CD4-positive, alpha-beta T cell (primary cell): ENCODE measurements around the gene SRSF6. TPM values are rescaled to one million over a fixed set of nuclear protein-coding genes. Genes with fewer than 3 reads are reported as not detected.
A peak's percentile ranks its signal among the peaks of the same experiment; 100 is the strongest.

Experiments used
- ATAC-seq: fragments of 200-7000 bp; cut with Tn5 transposase; one replicate; pipeline ENCODE4 v1.10.0; 2022; ENCODE audit warnings: mild to moderate bottlenecking; ENCODE audit not compliant: poor library complexity
- CTCF ChIA-PET: fragments of 350-600 bp; sonication (Branson Sonifier 250); formaldehyde crosslinking; loops from one replicate; lab custom pipeline; 2021; ENCODE audit warnings: antibody characterized with exemption, inconsistent platforms; lab: Charles Lee
- POLR2A ChIA-PET: fragments of 350-600 bp; sonication (Branson Sonifier 250); formaldehyde crosslinking; loops from one replicate; lab custom pipeline; 2021; ENCODE audit warnings: antibody characterized with exemption, inconsistent platforms; lab: Charles Lee
- DNase-seq, 14 experiments: peaks; one replicate each; pipeline ENCODE4 v3.0.0-alpha.2; 2013 to 2020; ENCODE audit warnings: mixed read lengths in 2 of 14
- H3K27ac ChIP-seq, 2 donors: one replicate each; pipeline versions ENCODE4 v1.5.1 to v1.7.0; 2013; ENCODE audit warnings: low read length in 2 of 2, low read depth in 1 of 2, mild to moderate bottlenecking in 1 of 2
- H3K27me3 ChIP-seq, 2 experiments: 1 replicate in 1 of 2; 2 replicates in 1 of 2; pipeline versions ENCODE4 v1.6.1 to v1.7.0; 2013; ENCODE audit warnings: low read length in 2 of 2, control low read depth in 1 of 2, mild to moderate bottlenecking in 1 of 2, moderate library complexity in 1 of 2; ENCODE audit not compliant: insufficient read depth in 2 of 2, control insufficient read depth in 1 of 2
- H3K36me3 ChIP-seq: one replicate; pipeline ENCODE4 v1.6.1; 2013; ENCODE audit warnings: low read length, control low read depth; ENCODE audit not compliant: insufficient read depth
- H3K4me1 ChIP-seq: one replicate; pipeline ENCODE4 v1.6.1; 2013; ENCODE audit warnings: low read length, control low read depth; ENCODE audit not compliant: insufficient read depth
- H3K4me3 ChIP-seq: one replicate; pipeline ENCODE4 v1.5.1; 2013; ENCODE audit warnings: mild to moderate bottlenecking, low read length, moderate library complexity
- H3K9me3 ChIP-seq, 2 experiments: 1 replicate in 1 of 2; 2 replicates in 1 of 2; pipeline versions ENCODE4 v1.6.1 to v1.7.0; 2013; ENCODE audit warnings: low read length in 2 of 2, mild to moderate bottlenecking in 2 of 2, control low read depth in 1 of 2, moderate library complexity in 1 of 2; ENCODE audit not compliant: control insufficient read depth in 1 of 2, insufficient read depth in 1 of 2
- H3K27ac Mint-ChIP-seq: one replicate; pipeline ENCODE4 v1.8.0; 2020; ENCODE audit warnings: mixed read lengths
- H3K27me3 Mint-ChIP-seq: one replicate; pipeline ENCODE4 v1.8.0; 2021; ENCODE audit warnings: mixed read lengths
- H3K36me3 Mint-ChIP-seq: one replicate; pipeline ENCODE4 v1.8.0; 2021; ENCODE audit warnings: low read depth, mixed read lengths
- H3K4me1 Mint-ChIP-seq: one replicate; pipeline ENCODE4 v1.8.0; 2021; ENCODE audit warnings: low read depth, mixed read lengths
- H3K4me3 Mint-ChIP-seq: one replicate; pipeline ENCODE4 v1.8.0; 2020; ENCODE audit warnings: mild to moderate bottlenecking, mixed read lengths
- H3K9me3 Mint-ChIP-seq: one replicate; pipeline ENCODE4 v1.8.0; 2020; ENCODE audit warnings: mixed read lengths
- CTCF ChIP-seq: fragments of 200-600 bp; IDR thresholded peaks from one replicate; pipeline ENCODE4 v1.8.0; 2022; ENCODE audit warnings: antibody characterized with exemption, mild to moderate bottlenecking
- intact Hi-C, 2 experiments: fragments of 100-400 bp; cut with DNase I in 1 of 2; cut with micrococcal nuclease in 1 of 2; formaldehyde crosslinking; loops; one replicate each; pipeline versions ENCODE4 v1.15.1 to v1.9.0; 2023 to 2025; cut with DNase I, micrococcal nuclease
- total RNA-seq, 174 experiments: library from RNA in 2 of 174; stranded (reverse) in 2 of 174; gene quantifications; one replicate each; pipeline ENCODE4 v1.2.3 and lab custom pipeline; 2021 to 2026

The SRSF6 gene
- total RNA-seq, 2 experiments from 2014 or later: 312 to 313 TPM

- no peak for TF ChIP-seq CTCF
- Histone ChIP-seq H3K9me3 (peaks cover 0 to 5% of the 10 kb centered on the region in 2 experiments), H3K27me3 (peaks cover 15 to 20% of the 10 kb centered on the region in 2 experiments), H3K36me3 (no peaks in the 10 kb centered on the region), H3K4me3 (no peak overlapping the region), H3K4me1 (peaks cover 31% of the 10 kb centered on the region), H3K27ac (no peak overlapping the region)
- Mint-ChIP-seq H3K36me3 (peaks cover 6% of the 10 kb centered on the region), H3K27ac (no peak overlapping the region), H3K4me1 (peaks cover 33% of the 10 kb centered on the region), H3K27me3 (peaks cover 18% of the 10 kb centered on the region), H3K4me3 (peak overlapping the region; percentile 6), H3K9me3 (no peaks in the 10 kb centered on the region)
- ATAC-seq (no peak), DNase-seq (no peak)
- intact Hi-C loops: loop anchor here (2.0 to 5.0 kb wide), 2 partner anchors 55 kb away; partner anchors contain the start of gene SRSF6 (in 2 of the 2)
- ChIA-PET CTCF (no interaction called here), POLR2A (no interaction called here)
Measured at GRCh38 chr20:43511879-43512278, 54.2 kb downstream of the SRSF6 start.

- peak overlapping the region; percentile 80 for H3K27ac Mint-ChIP-seq
- ATAC-seq (no peak), DNase-seq (peak in 1 of 14 experiments; percentile 23)
- H3K36me3 Mint-ChIP-seq: peaks cover 6% of the 10 kb centered on the region
- H3K4me3 Mint-ChIP-seq: peak overlapping the region; percentile 91
- Histone ChIP-seq H3K9me3 (peaks cover 0 to 5% of the 10 kb centered on the region in 2 experiments), H3K4me1 (peaks cover 20% of the 10 kb centered on the region), H3K4me3 (peak overlapping the region; percentile 65), H3K27me3 (peaks cover 4 to 11% of the 10 kb centered on the region in 2 experiments), H3K27ac (no peak overlapping the region), H3K36me3 (no peaks in the 10 kb centered on the region)
- CTCF ChIA-PET: no interaction called here
- H3K4me1 Mint-ChIP-seq: peaks cover 32% of the 10 kb centered on the region
- no peaks in the 10 kb centered on the region for H3K9me3 Mint-ChIP-seq
- H3K27me3 Mint-ChIP-seq: peaks cover 12% of the 10 kb centered on the region
- intact Hi-C loops: loop anchor here (2.0 to 5.0 kb wide), 2 partner anchors 56 to 57 kb away; partner anchors contain the start of gene SRSF6 (in 2 of the 2)
- POLR2A ChIA-PET: interaction anchor here (2.5 kb wide), 1 partner anchor 56 kb away, joined by 26 read pairs; the partner anchor contains the start of gene SRSF6
- TF ChIP-seq CTCF: no peak
Measured at GRCh38 chr20:43513372-43513930, 55.8 kb downstream of the SRSF6 start.

Other genes starting within 250 kb of the SRSF6 start
- gene L3MBTL1, start 49.8 kb downstream of the SRSF6 start, total RNA-seq: 10 to 100 TPM; 10.2 to 10.5 TPM
- gene SGK2, start 101.1 kb downstream of the SRSF6 start, total RNA-seq: under 1 TPM; 0.38 to 0.64 TPM
- 10 to 100 TPM; 13.7 to 15.5 TPM for gene IFT52, start 133.0 kb downstream of the SRSF6 start, total RNA-seq
- gene MYBL2, start 209.2 kb downstream of the SRSF6 start, total RNA-seq: under 1 TPM; 0.56 to 0.69 TPM